HFFc6 (cell line): Measurements from ENCODE around the gene THSD7A. TPM values are rescaled to one million over a fixed set of nuclear protein-coding genes. Genes with fewer than 3 reads are reported as not detected.

ENCODE experiments used
- DNase-seq: peaks from one replicate; pipeline ENCODE4 v3.0.0-alpha.2; 2018
- H3K27ac Mint-ChIP-seq: 2 replicates; pipeline ENCODE4 v1.8.0; 2020; ENCODE audit warnings: mild to moderate bottlenecking, mixed read lengths
- H3K27me3 Mint-ChIP-seq: 2 replicates; pipeline ENCODE4 v1.8.0; 2021; ENCODE audit warnings: mild to moderate bottlenecking, moderate library complexity, mixed read lengths; ENCODE audit not compliant: insufficient read depth
- H3K36me3 Mint-ChIP-seq: 2 replicates; pipeline ENCODE4 v1.8.0; 2021; ENCODE audit warnings: low read depth, mixed read lengths
- H3K4me1 Mint-ChIP-seq: 2 replicates; pipeline ENCODE4 v1.8.0; 2020; ENCODE audit warnings: low read depth, mixed read lengths
- H3K4me3 Mint-ChIP-seq: 2 replicates; pipeline ENCODE4 v1.8.0; 2020; ENCODE audit warnings: mild to moderate bottlenecking, moderate library complexity, mixed read lengths
- H3K9me3 Mint-ChIP-seq: 2 replicates; pipeline ENCODE4 v1.8.0; 2020; ENCODE audit warnings: mild to moderate bottlenecking, mixed read lengths
- total RNA-seq, 6 experiments: library from RNA; stranded (reverse); fragmentation: NEBNext Ultra II Directional; extraction: Animal tissue kit (Norgen Biotek cat#: 25700); gene quantifications; 2 replicates in 1 of 6; 3 replicates in 5 of 6; pipeline ENCODE4 v1.2.3, GENCODE V29; 2021
- TF ChIP-seq, protein P1 (sequence below): fragments of 200-600 bp; sonication (generic); IDR thresholded peaks from 2 replicates; pipeline ENCODE4 v1.5.0; 2021; ENCODE audit warnings: antibody characterized with exemption, mild to moderate bottlenecking

The THSD7A gene
- total RNA-seq, 6 experiments from 2014 or later: not detected

DNA sequence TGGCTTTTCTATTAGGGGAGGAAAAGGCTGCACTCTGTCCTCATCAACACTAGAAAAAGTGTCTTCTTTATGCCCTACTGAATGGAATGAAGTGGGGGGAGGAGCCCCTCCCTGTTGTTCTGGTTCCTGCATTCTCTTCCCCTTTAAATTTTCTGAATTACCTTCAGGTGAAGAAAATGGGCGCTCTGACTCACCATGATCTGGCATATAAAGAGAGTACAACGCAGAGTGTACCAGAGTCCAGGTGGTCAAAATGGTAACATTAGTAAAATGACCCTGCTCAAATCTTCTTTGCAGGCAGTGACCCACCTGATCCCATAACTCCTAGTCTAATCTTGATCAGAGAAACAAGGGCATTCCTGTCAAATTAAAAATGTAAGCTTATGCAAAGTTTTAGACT, 80.7 kb downstream of the THSD7A start:
- Mint-ChIP-seq H3K27ac (no peak overlapping the region), H3K9me3 (peaks cover 33% of the 10 kb centered on the region), H3K36me3 (no peaks in the 10 kb centered on the region), H3K4me1 (no peaks in the 10 kb centered on the region), H3K27me3 (no peaks in the 10 kb centered on the region), H3K4me3 (no peak overlapping the region)
- TF ChIP-seq, protein P1, sequence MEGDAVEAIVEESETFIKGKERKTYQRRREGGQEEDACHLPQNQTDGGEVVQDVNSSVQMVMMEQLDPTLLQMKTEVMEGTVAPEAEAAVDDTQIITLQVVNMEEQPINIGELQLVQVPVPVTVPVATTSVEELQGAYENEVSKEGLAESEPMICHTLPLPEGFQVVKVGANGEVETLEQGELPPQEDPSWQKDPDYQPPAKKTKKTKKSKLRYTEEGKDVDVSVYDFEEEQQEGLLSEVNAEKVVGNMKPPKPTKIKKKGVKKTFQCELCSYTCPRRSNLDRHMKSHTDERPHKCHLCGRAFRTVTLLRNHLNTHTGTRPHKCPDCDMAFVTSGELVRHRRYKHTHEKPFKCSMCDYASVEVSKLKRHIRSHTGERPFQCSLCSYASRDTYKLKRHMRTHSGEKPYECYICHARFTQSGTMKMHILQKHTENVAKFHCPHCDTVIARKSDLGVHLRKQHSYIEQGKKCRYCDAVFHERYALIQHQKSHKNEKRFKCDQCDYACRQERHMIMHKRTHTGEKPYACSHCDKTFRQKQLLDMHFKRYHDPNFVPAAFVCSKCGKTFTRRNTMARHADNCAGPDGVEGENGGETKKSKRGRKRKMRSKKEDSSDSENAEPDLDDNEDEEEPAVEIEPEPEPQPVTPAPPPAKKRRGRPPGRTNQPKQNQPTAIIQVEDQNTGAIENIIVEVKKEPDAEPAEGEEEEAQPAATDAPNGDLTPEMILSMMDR: no peak
- DNase-seq: no peak

DNA sequence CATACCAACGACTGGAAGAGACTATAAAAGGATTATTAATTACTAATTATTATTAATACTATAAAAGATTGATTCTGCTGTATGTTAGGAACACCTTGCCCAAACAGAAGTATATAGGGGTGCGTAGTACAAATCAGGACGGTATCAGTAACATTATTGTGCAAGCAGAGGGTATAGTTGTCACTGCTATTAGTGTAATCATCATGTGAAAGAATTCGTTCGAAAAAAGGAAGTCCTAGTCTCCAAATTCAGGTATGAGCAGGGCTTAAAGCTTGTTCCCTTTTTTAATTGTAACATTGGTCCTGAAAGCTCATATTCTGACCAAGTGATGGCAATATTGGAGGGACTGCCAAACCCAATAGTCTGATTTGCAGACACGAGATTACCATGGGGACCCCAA, 81.8 kb downstream of the THSD7A start:
- Mint-ChIP-seq H3K27me3 (no peaks in the 10 kb centered on the region), H3K4me3 (no peak overlapping the region), H3K9me3 (peaks cover 27% of the 10 kb centered on the region), H3K4me1 (no peaks in the 10 kb centered on the region), H3K27ac (no peak overlapping the region), H3K36me3 (no peaks in the 10 kb centered on the region)
- TF ChIP-seq, protein P1: no peak
- DNase-seq: no peak

DNA sequence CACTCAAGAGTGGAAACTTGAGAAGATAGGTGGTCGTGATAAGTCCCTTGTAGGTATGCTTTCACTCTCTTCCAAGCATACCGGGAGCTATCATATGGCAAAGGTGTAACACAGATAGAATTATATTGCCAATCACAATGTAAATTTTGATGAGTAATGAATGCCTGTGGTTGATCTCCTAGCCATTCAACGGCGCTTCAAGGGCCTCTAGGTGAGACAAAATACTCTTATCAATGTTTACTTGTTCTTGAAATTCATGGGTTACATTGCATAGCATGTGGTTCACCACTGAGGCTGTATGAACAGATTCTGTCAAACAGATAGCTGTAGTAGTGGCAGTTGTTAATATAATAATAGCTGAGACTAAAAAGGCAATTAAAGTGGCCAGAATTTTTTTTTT, 82.4 kb downstream of the THSD7A start:
- TF ChIP-seq, protein P1: no peak
- no peaks in the 10 kb centered on the region for H3K27me3 Mint-ChIP-seq
- no peaks in the 10 kb centered on the region for H3K4me1 Mint-ChIP-seq
- no peak for DNase-seq
- H3K9me3 Mint-ChIP-seq: peaks cover 24% of the 10 kb centered on the region
- no peaks in the 10 kb centered on the region for H3K36me3 Mint-ChIP-seq
- H3K4me3 Mint-ChIP-seq: no peak overlapping the region
- H3K27ac Mint-ChIP-seq: no peak overlapping the region

DNA sequence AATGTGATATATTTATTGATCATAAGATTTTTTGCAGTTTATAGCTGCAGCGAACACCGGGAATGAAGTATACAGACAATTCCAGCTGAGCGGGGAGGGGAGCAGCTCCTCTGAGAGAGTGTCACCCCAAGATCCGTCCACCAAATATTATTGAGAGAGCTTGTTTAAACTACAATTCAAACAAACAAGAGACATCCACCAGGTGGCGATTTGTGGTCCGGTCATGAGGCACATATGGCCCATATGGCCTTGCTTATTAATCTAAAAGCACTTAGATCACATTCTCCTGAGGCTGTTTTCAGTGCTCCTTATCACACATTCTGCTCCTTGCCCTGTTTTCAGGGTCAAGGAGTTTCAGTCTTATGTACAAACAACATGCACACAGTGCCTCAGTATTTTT, 83.1 kb downstream of the THSD7A start:
- H3K4me3 Mint-ChIP-seq: no peak overlapping the region

DNA sequence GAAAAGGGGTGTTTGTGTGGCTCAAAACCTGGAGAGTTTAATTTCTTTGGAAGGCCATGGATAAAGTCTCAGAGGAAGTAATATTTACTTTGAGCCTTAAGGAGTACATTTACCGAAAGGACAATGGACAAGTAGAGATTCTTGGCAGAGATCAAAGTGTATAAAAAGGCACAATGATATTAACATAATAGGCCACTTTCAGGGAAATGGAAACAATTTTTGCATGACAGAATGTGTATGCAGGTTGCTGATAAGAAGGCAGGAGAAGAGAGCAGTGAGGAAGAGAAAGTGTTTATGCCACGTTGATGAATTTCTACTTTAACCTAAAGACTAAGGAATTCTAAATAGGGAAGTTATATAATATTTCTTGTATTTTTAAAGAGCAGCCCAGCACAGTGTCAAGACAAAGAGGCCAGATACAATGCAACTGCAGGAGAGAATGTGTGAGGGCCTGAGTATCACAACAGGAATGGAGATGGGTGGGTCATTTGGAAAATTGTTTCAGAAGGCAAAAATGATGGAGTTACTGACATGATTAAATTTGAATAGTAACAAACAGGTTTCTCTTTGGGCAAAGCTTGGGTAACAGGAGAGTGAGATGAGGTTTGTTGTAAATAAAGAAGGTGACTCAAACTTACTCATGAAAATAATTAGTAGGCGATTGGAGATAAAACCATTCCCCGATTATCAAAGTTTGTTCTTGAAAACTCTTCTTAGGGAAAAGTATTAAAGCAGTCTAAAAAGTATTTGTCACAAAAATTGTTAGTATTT, 84.1 kb downstream of the THSD7A start:
- H3K27ac Mint-ChIP-seq: no peak overlapping the region

More for the DNA sequence above, 83.1 kb downstream of the THSD7A start:
- Mint-ChIP-seq H3K27me3 (no peaks in the 10 kb centered on the region), H3K9me3 (peaks cover 24% of the 10 kb centered on the region), H3K4me1 (no peaks in the 10 kb centered on the region), H3K36me3 (no peaks in the 10 kb centered on the region), H3K27ac (no peak overlapping the region)
- TF ChIP-seq, protein P1: no peak
- DNase-seq: no peak

More for the DNA sequence above, 84.1 kb downstream of the THSD7A start:
- H3K9me3 Mint-ChIP-seq: peaks cover 18% of the 10 kb centered on the region
- H3K27me3 Mint-ChIP-seq: no peaks in the 10 kb centered on the region
- H3K36me3 Mint-ChIP-seq: no peaks in the 10 kb centered on the region
- H3K4me3 Mint-ChIP-seq: no peak overlapping the region
- TF ChIP-seq, protein P1: no peak
- no peak for DNase-seq
- H3K4me1 Mint-ChIP-seq: no peaks in the 10 kb centered on the region
